ENCODE data around the gene RYR3. TPM values are rescaled to one million over a fixed set of nuclear protein-coding genes. Genes with fewer than 3 reads are reported as not detected.

RYR3 gene
- total and polyA plus RNA-seq, 10 of the 15 experiments (the other 5 are each of a cell fraction or from before 2014, with no cell fraction given): under 0.01 to 0.44 (median 0.16) TPM; not detected in 5

DNA sequence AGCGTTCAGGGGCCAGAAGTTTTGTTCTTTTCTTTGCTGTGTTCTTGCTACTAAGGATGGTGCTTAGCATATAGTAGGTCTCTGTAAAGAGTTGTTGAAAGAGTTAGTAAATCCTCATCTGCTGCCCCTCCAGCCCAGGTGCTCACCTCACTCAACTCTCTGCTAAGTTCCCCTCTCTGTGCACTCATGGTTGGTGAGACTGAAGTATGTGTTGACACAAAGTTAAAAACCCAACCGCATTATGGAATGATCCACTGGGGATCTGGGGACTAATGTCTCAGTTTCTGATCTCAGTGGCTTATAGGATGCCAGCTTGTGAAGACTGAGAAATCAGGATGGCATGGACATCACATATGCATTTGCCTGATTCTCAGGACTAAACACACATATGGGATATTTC lies 13.8 kb downstream of the RYR3 start (continued):
- TF ChIP-seq, protein P1, sequence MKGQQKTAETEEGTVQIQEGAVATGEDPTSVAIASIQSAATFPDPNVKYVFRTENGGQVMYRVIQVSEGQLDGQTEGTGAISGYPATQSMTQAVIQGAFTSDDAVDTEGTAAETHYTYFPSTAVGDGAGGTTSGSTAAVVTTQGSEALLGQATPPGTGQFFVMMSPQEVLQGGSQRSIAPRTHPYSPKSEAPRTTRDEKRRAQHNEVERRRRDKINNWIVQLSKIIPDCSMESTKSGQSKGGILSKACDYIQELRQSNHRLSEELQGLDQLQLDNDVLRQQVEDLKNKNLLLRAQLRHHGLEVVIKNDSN (IDR thresholded peaks at IDR 0.05; ENCODE audit: borderline replicate concordance, extremely low read length, insufficient read depth, low read depth, low read length): no peak
- TF ChIP-seq NR2C1 (IDR thresholded peaks at IDR 0.05): no peak
- no peak for TF ChIP-seq JUNB (IDR thresholded peaks at IDR 0.05)
- TF ChIP-seq SREBF2 (IDR thresholded peaks at IDR 0.05; ENCODE audit: low read length): no peak
- no peak for TF ChIP-seq PML (IDR thresholded peaks at IDR 0.05; ENCODE audit: low read length)

DNA sequence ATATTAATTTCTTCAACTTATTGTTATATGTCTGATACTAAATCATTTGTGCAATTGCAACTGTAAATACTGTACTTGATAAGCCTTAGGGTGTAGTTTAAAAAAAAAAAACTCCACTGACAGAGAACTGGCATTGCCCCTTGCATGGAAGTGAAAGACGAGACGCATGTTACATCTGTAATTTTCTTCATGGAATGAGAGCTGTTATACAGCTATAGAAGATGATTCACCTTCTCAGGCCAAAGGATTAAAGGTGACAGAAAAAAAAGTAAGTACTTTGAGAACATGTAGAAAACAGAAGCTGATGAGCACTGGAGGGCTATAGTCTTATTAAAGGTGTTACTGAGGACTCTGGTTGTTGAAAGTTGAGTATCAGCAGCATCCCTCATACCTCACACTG lies 16.1 kb downstream of the RYR3 start:
- intact Hi-C loops (cut with micrococcal nuclease; ENCODE audit: unreplicated experiment): no loop called here
- H3K4me1 ChIP-seq (ENCODE audit: control insufficient read depth, insufficient read depth, low read length): peaks cover 4% of the 10 kb centered on the region; the same call in 1 of the 2 replicates
- no peak overlapping the region for H3K4me3 ChIP-seq
- no peak overlapping the region for H3K4me2 ChIP-seq (ENCODE audit: control insufficient read depth, insufficient read depth)
- no peak for TF ChIP-seq HCFC1 (IDR thresholded peaks at IDR 0.05; ENCODE audit: low read length)
- FAIRE-seq (no peak), DNase-seq (ENCODE audit: low read depth, low spot score) (no peak), ATAC-seq (no peak)
- no peaks in the 10 kb centered on the region for H3K36me3 ChIP-seq (ENCODE audit: control insufficient read depth in 2 of 2, insufficient read depth in 2 of 2, low read length in 1 of 2)
- in situ Hi-C loops (cut with MboI): no loop called here
- no peak overlapping the region for H3K27ac ChIP-seq (ENCODE audit: control insufficient read depth, insufficient read depth)
- ChIA-PET CTCF (no interaction called here), SMC1A (ENCODE audit: uncharacterized antibody, unreplicated experiment) (no interaction called here), POLR2A (no interaction called here), RAD21 (ENCODE audit: unreplicated experiment) (no interaction called here)
- no peak overlapping the region for H2AFZ ChIP-seq (ENCODE audit: control insufficient read depth, low read depth, low read length)
- H3K27me3 ChIP-seq (replicated peaks in 1 of 2; ENCODE audit: control insufficient read depth in 2 of 2, insufficient read depth in 2 of 2, low read length in 1 of 2): peaks cover 0 to 5% of the 10 kb centered on the region in 2 experiments; a peak in 2 of 4 replicates
- H3K9me3 ChIP-seq (replicated peaks; ENCODE audit: control insufficient read depth, insufficient read depth, low read length): no peaks in the 10 kb centered on the region
- WGBS (ENCODE audit: insufficient coverage, insufficient replicate concordance, low lambda C conversion rate, missing lambda C conversion rate): 82% methylated on average over 2 of the region's 2 CpGs
- H4K20me1 ChIP-seq (ENCODE audit: control insufficient read depth, insufficient read depth): no peaks in the 10 kb centered on the region
- no peaks in the 10 kb centered on the region for H3K79me2 ChIP-seq (ENCODE audit: control insufficient read depth, insufficient read depth, low read length)
- no peak overlapping the region for H3K9ac ChIP-seq (ENCODE audit: control insufficient read depth, insufficient read depth, low read length)
- no TSS peak for BruUV-seq (replicated peaks)

DNA sequence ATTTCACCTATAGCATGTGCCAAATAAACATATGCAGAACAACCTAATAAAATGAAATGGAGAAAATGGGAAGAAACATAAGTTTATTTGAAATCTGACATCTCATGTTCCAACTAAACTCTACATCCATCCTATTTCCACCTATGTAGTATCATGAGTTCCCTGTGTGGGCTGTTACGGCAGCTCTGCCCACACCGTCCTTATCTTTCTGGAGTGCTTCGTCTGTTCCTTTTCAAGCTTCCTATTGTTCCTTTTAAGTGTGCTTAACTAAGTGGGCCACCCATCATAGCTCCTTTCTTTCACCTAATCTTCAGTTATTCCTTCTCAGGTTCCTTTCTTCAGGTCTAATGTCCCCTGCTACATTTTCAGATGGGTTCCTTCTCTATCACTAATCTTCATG lies 17.3 kb downstream of the RYR3 start:
- ChIA-PET RAD21 (ENCODE audit: unreplicated experiment) (no interaction called here), SMC1A (ENCODE audit: uncharacterized antibody, unreplicated experiment) (interaction anchor here (0.9 to 1.2 kb wide), 2 partner anchors 14 to 16 kb away, joined by 3 to 7 read pairs; no protein-coding TSS in a partner anchor), POLR2A (no interaction called here), CTCF (no interaction called here)
- FAIRE-seq (no peak), ATAC-seq (no peak), DNase-seq (ENCODE audit: low read depth, low spot score) (no peak)
- no peak overlapping the region for H3K27ac ChIP-seq (ENCODE audit: control insufficient read depth, insufficient read depth)
- 42% methylated on average over 3 of the region's 3 CpGs for WGBS (ENCODE audit: insufficient coverage, insufficient replicate concordance, low lambda C conversion rate, missing lambda C conversion rate)
- no peaks in the 10 kb centered on the region for H3K79me2 ChIP-seq (ENCODE audit: control insufficient read depth, insufficient read depth, low read length)
- H3K9ac ChIP-seq (ENCODE audit: control insufficient read depth, insufficient read depth, low read length): no peak overlapping the region
- no peaks in the 10 kb centered on the region for H3K9me3 ChIP-seq (replicated peaks; ENCODE audit: control insufficient read depth, insufficient read depth, low read length)
- H3K4me2 ChIP-seq (ENCODE audit: control insufficient read depth, insufficient read depth): no peak overlapping the region
- peaks cover 4% of the 10 kb centered on the region; the same call in 1 of the 2 replicates for H3K4me1 ChIP-seq (ENCODE audit: control insufficient read depth, insufficient read depth, low read length)
- H3K4me3 ChIP-seq: no peak overlapping the region
- no TSS peak for BruUV-seq (replicated peaks)
- peaks cover 0 to 5% of the 10 kb centered on the region in 2 experiments; a peak in 2 of 4 replicates for H3K27me3 ChIP-seq (replicated peaks in 1 of 2; ENCODE audit: control insufficient read depth in 2 of 2, insufficient read depth in 2 of 2, low read length in 1 of 2)
- H3K36me3 ChIP-seq (ENCODE audit: control insufficient read depth in 2 of 2, insufficient read depth in 2 of 2, low read length in 1 of 2): no peaks in the 10 kb centered on the region
- no peaks in the 10 kb centered on the region for H4K20me1 ChIP-seq (ENCODE audit: control insufficient read depth, insufficient read depth)
- in situ Hi-C loops (cut with MboI) (no loop called here), intact Hi-C loops (cut with micrococcal nuclease; ENCODE audit: unreplicated experiment) (no loop called here)
- H2AFZ ChIP-seq (ENCODE audit: control insufficient read depth, low read depth, low read length): no peak overlapping the region
- TF ChIP-seq SRF (IDR thresholded peaks at IDR 0.05; ENCODE audit: low read depth in 2 of 2, low read length in 2 of 2) (no peak), TCF3 (IDR thresholded peaks at IDR 0.05; ENCODE audit: borderline replicate concordance, insufficient read depth, low read depth, low read length) (no peak), ZNF622 (IDR thresholded peaks at IDR 0.05) (no peak), TAF1 (IDR thresholded peaks at IDR 0.05; ENCODE audit: borderline replicate concordance, low read depth, low read length) (no peak), BRCA1 (IDR thresholded peaks at IDR 0.05; ENCODE audit: low read depth, low read length) (no peak), NFYB (IDR thresholded peaks at IDR 0.05; ENCODE audit: insufficient read depth, low read depth, low read length) (no peak), IRF4 (IDR thresholded peaks at IDR 0.05; ENCODE audit: low read depth, low read length) (no peak), PML (IDR thresholded peaks at IDR 0.05; ENCODE audit: low read length) (no peak)
- TF ChIP-seq, protein P2, sequence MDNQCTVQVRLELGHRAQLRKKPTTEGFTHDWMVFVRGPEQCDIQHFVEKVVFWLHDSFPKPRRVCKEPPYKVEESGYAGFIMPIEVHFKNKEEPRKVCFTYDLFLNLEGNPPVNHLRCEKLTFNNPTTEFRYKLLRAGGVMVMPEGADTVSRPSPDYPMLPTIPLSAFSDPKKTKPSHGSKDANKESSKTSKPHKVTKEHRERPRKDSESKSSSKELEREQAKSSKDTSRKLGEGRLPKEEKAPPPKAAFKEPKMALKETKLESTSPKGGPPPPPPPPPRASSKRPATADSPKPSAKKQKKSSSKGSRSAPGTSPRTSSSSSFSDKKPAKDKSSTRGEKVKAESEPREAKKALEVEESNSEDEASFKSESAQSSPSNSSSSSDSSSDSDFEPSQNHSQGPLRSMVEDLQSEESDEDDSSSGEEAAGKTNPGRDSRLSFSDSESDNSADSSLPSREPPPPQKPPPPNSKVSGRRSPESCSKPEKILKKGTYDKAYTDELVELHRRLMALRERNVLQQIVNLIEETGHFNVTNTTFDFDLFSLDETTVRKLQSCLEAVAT (IDR thresholded peaks at IDR 0.05): no peak
- TF ChIP-seq, protein P3, sequence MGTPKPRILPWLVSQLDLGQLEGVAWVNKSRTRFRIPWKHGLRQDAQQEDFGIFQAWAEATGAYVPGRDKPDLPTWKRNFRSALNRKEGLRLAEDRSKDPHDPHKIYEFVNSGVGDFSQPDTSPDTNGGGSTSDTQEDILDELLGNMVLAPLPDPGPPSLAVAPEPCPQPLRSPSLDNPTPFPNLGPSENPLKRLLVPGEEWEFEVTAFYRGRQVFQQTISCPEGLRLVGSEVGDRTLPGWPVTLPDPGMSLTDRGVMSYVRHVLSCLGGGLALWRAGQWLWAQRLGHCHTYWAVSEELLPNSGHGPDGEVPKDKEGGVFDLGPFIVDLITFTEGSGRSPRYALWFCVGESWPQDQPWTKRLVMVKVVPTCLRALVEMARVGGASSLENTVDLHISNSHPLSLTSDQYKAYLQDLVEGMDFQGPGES (IDR thresholded peaks at IDR 0.05): no peak
